ENCODE measurements around the gene ABAT. TPM values are rescaled to one million over a fixed set of nuclear protein-coding genes. Genes with fewer than 3 reads are reported as not detected.

Gene ABAT
- polyA plus RNA-seq, 2 of the 4 experiments (the other 2 are of a cell fraction), result 0.68 to 1.2 TPM

DNA sequence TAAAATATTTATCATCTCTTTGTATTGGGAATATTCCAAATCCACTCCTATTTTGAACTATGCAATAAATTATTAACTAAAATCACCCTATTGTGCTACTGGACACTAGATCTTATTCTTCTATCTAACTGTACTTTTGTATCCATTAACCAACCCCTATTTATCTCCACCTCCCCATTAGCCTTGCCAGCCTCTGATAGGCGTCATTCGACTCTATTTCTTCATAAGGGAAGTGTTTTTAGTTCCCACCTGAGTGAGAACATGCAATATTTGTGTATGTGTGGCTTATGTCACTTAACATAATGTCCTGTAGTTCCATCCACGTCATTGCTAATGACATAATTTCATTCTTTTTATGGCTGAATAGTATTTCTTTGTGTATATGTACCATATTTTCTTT, 99.1 kb downstream of the ABAT start:
- no peak overlapping the region for H3K27ac ChIP-seq
- WGBS (ENCODE audit: missing lambda C conversion rate), result 11% methylated on average over 3 of the region's 3 CpGs
- ATAC-seq (no peak), DNase-seq (ENCODE audit: low read depth in 1 of 2, low spot score in 1 of 2) (no peak), FAIRE-seq (no peak)
- H3K9me3 ChIP-seq, result no peaks in the 10 kb centered on the region
- H3K4me1 ChIP-seq, result no peaks in the 10 kb centered on the region
- no peak overlapping the region for H3K4me3 ChIP-seq
- CTCF ChIA-PET, result interaction anchor here (1.1 to 1.2 kb wide), 2 partner anchors 9 to 20 kb away, joined by 3 to 4 read pairs; no protein-coding TSS in a partner anchor
- no peak overlapping the region for H3K4me2 ChIP-seq
- TF ChIP-seq HOXB5 (CRISPR knock-in tag; IDR thresholded peaks at IDR 0.05), result no peak
- TF ChIP-seq EHF (CRISPR knock-in tag; IDR thresholded peaks at IDR 0.05), result no peak
- no peak for TF ChIP-seq JUN (IDR thresholded peaks at IDR 0.05)
- no peak for TF ChIP-seq ZC3H11A (IDR thresholded peaks at IDR 0.05)
- no peak for TF ChIP-seq CBX2 (IDR thresholded peaks at IDR 0.05; ENCODE audit: borderline replicate concordance, low read depth)
- no peak for TF ChIP-seq HDAC2 (IDR thresholded peaks at IDR 0.05)
- TF ChIP-seq BHLHE40 (IDR thresholded peaks at IDR 0.05; ENCODE audit: low read depth, low read length), result no peak
- no peak for TF ChIP-seq GATA3 (IDR thresholded peaks at IDR 0.05; ENCODE audit: borderline replicate concordance)
- TF ChIP-seq TP53 (CRISPR knock-in tag; IDR thresholded peaks at IDR 0.05), result no peak
- TF ChIP-seq REST (IDR thresholded peaks at IDR 0.05), result no peak
- POLR2A ChIA-PET, result no interaction called here

GRCh38 chr16:8774208-8774607, 99.8 kb downstream of the ABAT start:
- TF ChIP-seq MAX (IDR thresholded peaks at IDR 0.05), result no peak
- TF ChIP-seq CEBPB (IDR thresholded peaks at IDR 0.05), result no peak
- TF ChIP-seq NPAS2 (CRISPR knock-in tag; IDR thresholded peaks at IDR 0.05; ENCODE audit: borderline replicate concordance), result no peak
- TF ChIP-seq HOXB13 (CRISPR knock-in tag; IDR thresholded peaks at IDR 0.05; ENCODE audit: low read depth), result no peak
- no peak for TF ChIP-seq RAD21 (conservative IDR thresholded peaks at IDR 0.05 in 1 of 2, IDR thresholded peaks at IDR 0.05 in 1 of 2)
- TF ChIP-seq ZFP36 (IDR thresholded peaks at IDR 0.05; ENCODE audit: borderline replicate concordance, partially characterized antibody), result no peak
- no peak for TF ChIP-seq CHD2 (IDR thresholded peaks at IDR 0.05; ENCODE audit: low read length, partially characterized antibody)
- no peak for TF ChIP-seq FOSB (CRISPR knock-in tag; IDR thresholded peaks at IDR 0.05)
- no peak for TF ChIP-seq POLR2A (IDR thresholded peaks at IDR 0.05; ENCODE audit: low read length)
- TF ChIP-seq KDM1A (IDR thresholded peaks at IDR 0.05; ENCODE audit: low read depth), result no peak
- TF ChIP-seq, protein P1, sequence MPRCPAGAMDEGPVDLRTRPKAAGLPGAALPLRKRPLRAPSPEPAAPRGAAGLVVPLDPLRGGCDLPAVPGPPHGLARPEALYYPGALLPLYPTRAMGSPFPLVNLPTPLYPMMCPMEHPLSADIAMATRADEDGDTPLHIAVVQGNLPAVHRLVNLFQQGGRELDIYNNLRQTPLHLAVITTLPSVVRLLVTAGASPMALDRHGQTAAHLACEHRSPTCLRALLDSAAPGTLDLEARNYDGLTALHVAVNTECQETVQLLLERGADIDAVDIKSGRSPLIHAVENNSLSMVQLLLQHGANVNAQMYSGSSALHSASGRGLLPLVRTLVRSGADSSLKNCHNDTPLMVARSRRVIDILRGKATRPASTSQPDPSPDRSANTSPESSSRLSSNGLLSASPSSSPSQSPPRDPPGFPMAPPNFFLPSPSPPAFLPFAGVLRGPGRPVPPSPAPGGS (IDR thresholded peaks at IDR 0.05), result no peak
- TF ChIP-seq NR3C1 (IDR thresholded peaks at IDR 0.05), result no peak
- TF ChIP-seq, protein P2, sequence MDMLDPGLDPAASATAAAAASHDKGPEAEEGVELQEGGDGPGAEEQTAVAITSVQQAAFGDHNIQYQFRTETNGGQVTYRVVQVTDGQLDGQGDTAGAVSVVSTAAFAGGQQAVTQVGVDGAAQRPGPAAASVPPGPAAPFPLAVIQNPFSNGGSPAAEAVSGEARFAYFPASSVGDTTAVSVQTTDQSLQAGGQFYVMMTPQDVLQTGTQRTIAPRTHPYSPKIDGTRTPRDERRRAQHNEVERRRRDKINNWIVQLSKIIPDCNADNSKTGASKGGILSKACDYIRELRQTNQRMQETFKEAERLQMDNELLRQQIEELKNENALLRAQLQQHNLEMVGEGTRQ (IDR thresholded peaks at IDR 0.05), result no peak
- H3K4me3 ChIP-seq, result no peak overlapping the region
- no peak overlapping the region for H3K27ac ChIP-seq
- no peaks in the 10 kb centered on the region for H3K9me3 ChIP-seq
- H3K4me2 ChIP-seq, result no peak overlapping the region
- WGBS (ENCODE audit: missing lambda C conversion rate), result 80% methylated on average over 11 of the region's 11 CpGs
- FAIRE-seq, result no peak
- ATAC-seq, result no peak
- no peak for DNase-seq (ENCODE audit: low read depth in 1 of 2, low spot score in 1 of 2)
- ChIA-PET CTCF (interaction anchor here (0.6 to 1.2 kb wide), 4 partner anchors 16 to 25 kb away, joined by 3 to 5 read pairs (median 4); no protein-coding TSS in a partner anchor), POLR2A (no interaction called here)
- no peaks in the 10 kb centered on the region for H3K4me1 ChIP-seq
